Stimulated activated CD4-positive, alpha-beta T cell treated with anti-CD3 and anti-CD28 coated beads, Interleukin-12 subunit alpha, Interleukin-12 subunit beta, amount 100 ng/mL, for 48 hours (primary cell): ENCODE data around the gene BMP2.

Experiments used
- DNase-seq, 3 donors: peaks; one replicate each; pipeline ENCODE4 v3.0.0-alpha.2; 2020; ENCODE audit warnings: low read depth in 2 of 3, low spot score in 1 of 3

The BMP2 gene

DNA sequence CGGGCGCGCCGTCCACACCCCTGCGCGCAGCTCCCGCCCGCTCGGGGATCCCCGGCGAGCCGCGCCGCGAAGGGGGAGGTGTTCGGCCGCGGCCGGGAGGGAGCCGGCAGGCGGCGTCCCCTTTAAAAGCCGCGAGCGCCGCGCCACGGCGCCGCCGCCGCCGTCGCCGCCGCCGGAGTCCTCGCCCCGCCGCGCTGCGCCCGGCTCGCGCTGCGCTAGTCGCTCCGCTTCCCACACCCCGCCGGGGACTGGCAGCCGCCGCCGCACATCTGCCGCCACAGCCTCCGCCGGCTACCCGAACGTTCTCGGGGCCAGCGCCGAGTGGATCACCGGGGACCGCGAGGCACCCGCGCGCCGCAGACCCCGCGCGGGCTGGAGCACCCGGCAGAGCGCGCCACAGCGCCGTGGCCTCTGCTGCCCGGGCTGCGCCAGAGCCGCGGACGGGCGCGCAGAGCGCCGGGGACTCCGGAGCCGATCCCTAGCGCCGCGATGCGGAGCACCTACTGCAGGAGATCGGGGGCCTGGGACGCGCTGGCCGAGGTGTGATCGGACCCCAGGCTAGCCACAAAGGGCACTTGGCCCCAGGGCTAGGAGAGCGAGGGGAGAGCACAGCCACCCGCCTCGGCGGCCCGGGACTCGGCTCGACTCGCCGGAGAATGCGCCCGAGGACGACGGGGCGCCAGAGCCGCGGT, at the start of gene BMP2:
Gene BMP2, plus strand, starts transcription at position 151 of the 692 bp plus-strand sequence. CDS start 2,441 bp downstream, outside the sequence.
- DNase-seq = no peak

DNA sequence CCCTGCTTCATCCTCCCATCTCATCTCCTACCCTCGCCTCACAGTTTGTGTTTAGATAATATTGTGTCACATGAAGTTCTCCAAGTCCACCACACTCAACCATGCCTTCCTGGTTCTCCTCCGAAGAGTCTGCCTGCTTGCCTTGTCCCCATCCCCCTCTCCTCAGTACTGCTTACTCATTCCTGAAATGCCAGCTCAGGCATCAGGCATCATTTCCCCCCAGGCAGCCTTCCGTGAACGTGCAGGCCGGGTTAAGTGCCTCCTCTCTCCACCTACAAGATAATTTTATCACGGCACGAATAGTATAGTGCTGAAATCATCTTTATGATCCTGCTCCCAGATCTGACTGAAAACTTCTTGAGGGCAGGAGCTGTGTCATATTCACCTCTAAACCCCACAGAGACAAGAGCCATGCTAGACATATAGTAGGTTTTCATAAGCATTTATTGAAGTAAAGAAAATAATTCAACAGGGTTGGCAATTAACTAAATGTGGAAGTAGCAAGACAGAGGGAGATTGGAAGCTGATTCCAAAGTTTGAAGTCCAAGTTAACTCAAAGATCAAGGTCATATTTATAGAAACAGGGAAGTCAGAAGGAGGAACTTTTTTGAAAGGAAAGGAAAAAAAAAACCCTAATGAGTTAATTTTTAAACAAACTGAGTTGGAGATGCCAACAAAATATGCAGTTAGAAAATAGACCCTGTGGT, 48.7 kb upstream of the BMP2 start:
- no peak for DNase-seq

DNA sequence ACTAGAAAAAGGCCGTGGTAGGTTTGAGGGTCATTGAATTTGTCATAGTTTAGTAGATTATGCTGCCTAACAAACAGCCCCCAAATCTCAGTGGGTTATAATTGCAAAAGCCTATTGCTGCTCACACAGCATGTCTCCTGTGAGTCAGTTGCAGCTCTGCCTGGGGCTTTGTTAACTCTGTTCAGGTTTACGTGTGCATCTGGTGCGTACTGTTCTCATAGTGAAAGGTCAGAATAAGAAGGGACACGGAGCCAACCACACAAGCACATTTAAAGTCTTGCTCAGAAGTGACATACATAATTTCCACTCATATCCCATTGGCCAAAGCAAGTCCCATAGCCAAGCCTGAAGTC, 48.1 kb upstream of the BMP2 start:
- no peak for DNase-seq

DNA sequence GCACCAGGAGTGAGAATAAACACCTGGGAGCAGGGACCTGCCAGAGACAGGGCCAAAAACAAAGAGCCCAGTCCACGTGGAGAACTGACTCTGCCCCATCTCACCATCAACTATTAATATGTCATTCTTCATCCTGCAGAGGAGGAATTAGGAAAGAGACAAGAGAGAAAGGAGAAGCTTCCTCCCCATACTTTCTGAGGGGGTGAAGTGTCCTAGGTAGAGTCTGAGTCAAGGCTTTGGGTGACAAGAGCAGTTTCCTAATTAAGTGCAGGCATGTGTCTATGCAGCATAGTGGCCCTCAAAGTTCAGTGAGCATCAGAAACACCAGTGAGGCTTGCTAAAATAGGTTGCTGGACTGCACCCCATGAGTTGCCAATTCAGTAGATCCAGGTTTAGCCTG, 40.7 kb upstream of the BMP2 start:
- DNase-seq = no peak

DNA sequence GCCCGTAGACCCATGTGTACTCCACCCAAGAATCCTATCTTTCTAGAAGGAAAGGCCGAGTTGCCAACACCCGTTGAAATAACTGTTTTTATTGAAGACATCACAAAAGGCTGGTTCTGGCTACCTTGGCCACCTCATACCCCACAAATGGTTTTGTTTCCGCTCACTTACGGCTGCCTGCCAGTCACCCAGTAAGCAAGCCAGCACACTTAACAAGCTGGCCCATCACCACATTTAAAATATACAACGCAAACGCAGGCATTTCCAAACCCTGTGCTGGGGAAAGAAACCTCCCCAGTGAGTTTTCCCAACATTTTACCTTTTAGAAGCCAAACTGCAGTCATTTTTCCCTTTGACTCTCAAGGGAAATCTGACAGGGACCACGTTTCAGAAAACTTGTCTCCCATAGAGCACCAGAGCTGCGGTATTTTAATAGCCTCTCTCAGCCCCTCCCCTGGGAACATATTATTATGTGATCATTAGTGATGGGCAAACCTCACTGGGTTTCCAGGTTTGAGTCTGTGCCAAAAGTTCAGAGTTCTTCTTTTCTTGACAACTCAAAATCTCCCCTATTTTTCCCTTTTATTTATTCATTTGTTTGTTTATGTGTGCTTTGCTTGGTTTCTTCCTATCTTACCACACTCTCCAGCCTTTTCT, 36.7 kb upstream of the BMP2 start:
- DNase-seq = no peak

- no peak for DNase-seq
Measured at GRCh38 chr20:6732001-6732447, 35.5 kb upstream of the BMP2 start.

DNA sequence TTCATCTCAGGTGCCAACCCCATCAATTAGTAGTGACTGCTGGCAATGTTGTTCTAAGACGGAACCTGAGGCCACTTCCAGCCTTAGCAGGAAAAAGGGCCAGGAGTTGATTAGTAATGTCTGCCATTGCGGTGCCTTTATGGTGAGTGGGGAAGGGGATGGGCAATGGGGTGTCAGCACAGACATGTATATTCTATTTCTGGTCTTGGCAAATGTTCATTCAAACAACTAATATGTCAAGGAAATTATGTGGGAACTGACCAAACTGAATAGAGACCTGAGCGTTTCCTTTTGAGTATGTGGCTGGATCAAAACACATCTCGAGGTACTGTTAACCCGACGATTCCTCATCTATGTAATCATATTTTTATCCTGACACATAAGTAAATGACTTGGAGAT, 34.6 kb upstream of the BMP2 start:
- no peak for DNase-seq

- no peak for DNase-seq
Measured at GRCh38 chr20:6733965-6734364, 33.5 kb upstream of the BMP2 start.

DNA sequence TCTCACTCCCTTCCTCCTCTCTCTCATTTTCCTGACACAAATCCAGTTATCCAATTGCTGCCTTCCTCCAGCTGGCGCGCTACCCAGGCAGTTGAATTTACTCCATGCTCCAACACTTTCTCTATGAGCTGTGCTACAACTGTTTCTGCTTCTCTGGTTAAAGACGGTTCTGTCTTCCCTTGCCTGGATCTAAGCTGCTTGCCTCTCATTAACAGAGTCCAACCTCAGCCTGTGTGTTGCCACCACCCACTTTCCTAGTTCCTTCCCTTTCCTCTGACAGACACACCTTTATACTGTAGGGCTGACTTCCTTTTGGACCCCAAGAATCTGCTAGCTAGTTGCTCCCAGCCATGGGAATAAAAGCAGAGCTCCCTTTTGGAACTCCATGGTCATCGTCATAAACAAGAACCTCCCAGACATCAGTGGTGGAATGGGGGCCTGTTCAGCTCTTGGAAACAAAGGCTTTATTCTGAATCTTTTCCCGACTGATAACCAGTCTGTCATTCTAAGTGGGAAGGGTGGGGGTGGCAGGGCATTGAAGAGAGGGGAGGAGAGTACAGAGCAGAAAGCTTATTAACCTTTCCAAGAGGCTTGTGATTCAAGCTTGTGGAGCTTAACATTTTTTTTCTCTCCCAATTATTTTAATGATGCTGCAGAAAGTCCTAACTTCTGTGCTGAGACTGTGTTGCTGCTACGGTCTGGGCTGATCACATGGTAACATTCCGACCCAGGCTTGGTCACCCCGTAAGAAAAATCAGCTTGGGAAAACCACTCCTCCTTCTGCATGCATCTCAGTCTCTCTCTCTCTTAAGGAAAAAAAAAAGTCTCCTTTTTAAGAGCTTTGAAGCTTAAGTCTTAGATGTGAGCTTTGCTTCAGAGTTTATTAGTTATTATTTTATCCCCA, 31.3 kb upstream of the BMP2 start:
- DNase-seq = no peak

- no peak for DNase-seq
Measured at GRCh38 chr20:6739406-6739805, 28.1 kb upstream of the BMP2 start.

- no peak for DNase-seq
Measured at GRCh38 chr20:6740096-6740495, 27.4 kb upstream of the BMP2 start.

GRCh38 chr20:6744180-6744579, 23.3 kb upstream of the BMP2 start:
- no peak for DNase-seq

DNA sequence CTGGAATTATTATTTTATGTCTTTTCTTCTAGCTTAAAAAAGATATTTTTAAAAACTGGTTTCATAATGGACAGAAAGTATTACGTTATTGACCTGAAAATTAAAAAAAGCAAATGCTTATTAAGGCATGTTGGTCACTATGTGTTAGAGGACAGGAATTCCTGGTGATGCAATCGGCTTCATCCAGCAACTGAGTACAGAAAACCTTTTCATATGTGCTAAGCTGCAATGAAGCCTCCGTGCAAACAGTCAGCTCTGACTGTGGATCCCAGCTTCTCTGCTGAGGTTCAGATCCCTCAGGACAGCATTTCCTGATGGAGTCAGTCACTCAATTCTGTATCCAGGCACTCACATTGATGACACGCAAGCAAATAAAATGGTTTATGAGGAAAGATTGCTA, 22.7 kb upstream of the BMP2 start:
- DNase-seq = no peak

- DNase-seq = no peak
Measured at GRCh38 chr20:6746901-6747609, 20.4 kb upstream of the BMP2 start.

GRCh38 chr20:6750438-6750837, 17.0 kb upstream of the BMP2 start:
- no peak for DNase-seq

DNA sequence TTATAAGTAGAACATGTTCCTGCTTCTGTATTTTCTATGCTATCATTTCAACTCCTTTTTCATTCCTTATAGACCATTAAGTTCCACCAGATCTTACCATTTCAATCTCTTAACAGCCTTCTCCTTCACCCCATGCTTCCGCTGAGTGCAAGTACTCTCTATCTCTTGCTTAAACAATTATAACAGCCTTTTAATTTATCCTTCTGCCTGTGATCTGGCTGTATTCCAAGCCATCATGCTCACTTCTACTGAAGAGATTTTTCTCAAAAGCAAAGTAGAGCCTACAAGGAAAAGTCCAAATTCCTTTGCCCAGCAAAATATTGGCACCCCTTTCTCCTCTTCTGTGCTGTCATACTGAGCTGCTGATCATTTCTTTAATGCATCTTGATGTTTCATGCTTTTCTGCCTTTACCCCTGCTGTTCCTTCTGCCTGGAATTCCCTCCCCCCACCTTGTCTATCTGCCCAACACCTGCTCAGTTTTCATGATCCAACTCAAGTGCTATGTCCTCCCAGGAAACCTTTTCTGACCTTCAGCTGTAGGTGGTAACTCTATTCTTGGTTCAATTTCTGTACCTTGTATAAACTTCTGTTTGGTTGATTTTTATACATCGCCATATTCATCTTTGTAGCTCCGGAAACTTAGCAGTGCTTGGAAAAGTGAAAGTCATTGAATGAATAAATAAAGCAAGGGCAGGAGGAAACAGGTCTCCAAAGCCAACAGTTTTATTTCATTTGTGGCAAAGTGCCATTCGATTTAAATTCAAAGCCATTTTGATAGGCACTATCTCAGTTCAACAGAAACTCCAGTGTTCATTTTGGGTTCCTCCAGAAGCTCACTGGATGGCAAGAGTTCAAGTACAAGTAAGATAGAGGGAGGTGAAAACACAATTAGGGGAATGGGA, 10.5 kb upstream of the BMP2 start:
- no peak for DNase-seq

DNA sequence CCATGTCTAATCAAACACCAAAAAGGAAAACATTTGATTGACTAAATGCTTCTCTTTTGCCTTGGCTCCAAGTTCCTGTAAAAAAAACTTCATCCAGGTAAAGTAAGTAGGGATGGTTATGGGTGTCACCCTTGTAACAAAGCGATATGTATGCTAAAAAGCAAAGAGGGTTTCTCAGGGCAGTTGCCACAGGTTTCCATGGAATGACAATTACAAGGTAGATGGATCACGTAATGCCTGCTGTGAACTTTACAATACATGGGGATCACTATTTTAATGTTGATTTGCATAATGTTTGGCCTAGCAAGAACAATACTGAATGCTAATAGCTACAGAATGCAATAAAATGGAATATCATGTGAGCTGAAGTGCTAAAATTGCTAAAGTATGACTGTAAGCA, 2.9 kb upstream of the BMP2 start:
- DNase-seq = no peak

DNA sequence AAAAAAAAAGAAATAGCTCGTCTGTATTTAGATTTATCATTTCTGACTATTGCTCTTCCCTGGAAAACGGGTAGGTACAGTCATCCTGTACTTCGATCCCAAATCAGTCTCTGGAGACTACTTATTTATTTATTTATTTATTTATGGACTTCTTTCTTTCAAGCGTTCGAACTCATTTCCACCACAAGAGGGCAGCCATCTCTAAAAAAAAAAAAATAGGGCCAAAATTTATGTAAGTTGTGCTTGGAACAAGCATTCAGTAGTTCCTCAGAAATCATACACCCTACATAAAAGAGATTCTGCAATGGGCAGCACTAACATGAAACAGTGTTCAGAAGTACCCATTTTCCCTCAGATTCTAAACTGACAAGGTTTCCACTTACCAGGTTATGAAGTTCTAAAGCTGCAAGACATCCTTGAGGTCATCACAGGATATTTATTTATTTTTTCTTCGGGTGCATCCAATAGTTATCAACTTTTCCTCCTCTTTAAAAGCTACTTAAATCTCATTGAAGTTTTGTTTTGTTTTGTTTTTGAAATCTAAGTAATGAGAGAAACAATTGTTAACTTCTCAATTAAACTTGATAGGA, 1.9 kb upstream of the BMP2 start:
- no peak for DNase-seq

DNA sequence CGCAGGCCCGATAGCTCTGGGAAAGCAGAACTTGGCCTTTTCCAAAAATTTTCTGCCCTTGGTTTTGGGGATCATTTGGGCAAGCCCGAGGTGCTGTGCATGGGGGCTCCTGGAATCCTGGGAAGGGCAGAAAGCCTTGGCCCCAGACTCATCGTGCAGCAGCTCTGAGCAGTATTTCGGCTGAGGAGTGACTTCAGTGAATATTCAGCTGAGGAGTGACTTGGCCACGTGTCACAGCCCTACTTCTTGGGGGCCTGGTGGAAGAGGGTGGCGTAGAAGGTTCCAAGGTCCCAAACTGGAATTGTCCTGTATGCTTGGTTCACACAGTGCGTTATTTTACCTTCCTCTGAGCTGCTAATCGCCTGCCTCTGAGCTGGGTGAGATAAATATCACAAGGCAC, 1.1 kb upstream of the BMP2 start:
- DNase-seq = no peak
